Suppressor macrophage treated with lipopolysaccharide for 4 hours (primary cell): Measurements from ENCODE around the gene PSMC2.

ENCODE experiments used
- DNase-seq: peaks from one replicate; pipeline ENCODE4 v3.0.0-alpha.2; 2020

The PSMC2 gene

GRCh38 chr7:103347507-103348267, at the start of gene PSMC2:
Gene PSMC2, plus strand, starts transcription at chr7:103347643. Its CDS starts 69 bp downstream, at chr7:103347712.
- peak; percentile 86 for DNase-seq

GRCh38 chr7:103297837-103298179, 49.6 kb upstream of the PSMC2 start:
- no peak for DNase-seq

GRCh38 chr7:103299660-103300059, 47.8 kb upstream of the PSMC2 start:
- no peak for DNase-seq

GRCh38 chr7:103301441-103301840, 46.0 kb upstream of the PSMC2 start:
- DNase-seq, result no peak

GRCh38 chr7:103307503-103308231, 39.8 kb upstream of the PSMC2 start:
- DNase-seq, result no peak

- no peak for DNase-seq
These were observed 32.6 kb upstream of the PSMC2 start for GRCh38 chr7:103314852-103315251.

GRCh38 chr7:103316380-103316941, 31.0 kb upstream of the PSMC2 start:
- DNase-seq, result no peak

- no peak for DNase-seq
These were observed 30.4 kb upstream of the PSMC2 start for GRCh38 chr7:103317009-103317408.

GRCh38 chr7:103325744-103326143, 21.7 kb upstream of the PSMC2 start:
- peak; percentile 24 for DNase-seq

GRCh38 chr7:103336761-103337160, 10.7 kb upstream of the PSMC2 start:
- DNase-seq, result peak; percentile 43

- no peak for DNase-seq
These were observed 8.6 kb upstream of the PSMC2 start for GRCh38 chr7:103338864-103339263.

GRCh38 chr7:103341466-103341865, 6.0 kb upstream of the PSMC2 start:
- DNase-seq, result no peak

GRCh38 chr7:103343332-103343731, 4.1 kb upstream of the PSMC2 start:
- no peak for DNase-seq

GRCh38 chr7:103343758-103344452, 3.5 kb upstream of the PSMC2 start:
- DNase-seq, result peak; percentile 37

- DNase-seq, result peak; percentile 92
These were observed 2.8 kb upstream of the PSMC2 start, which contains the start of gene DNAJC2 for GRCh38 chr7:103344453-103345149. Gene DNAJC2, minus strand, starts transcription at chr7:103344767. Its CDS starts 145 bp downstream, at chr7:103344622.

GRCh38 chr7:103346396-103346795, 1.0 kb upstream of the PSMC2 start:
- DNase-seq, result peak; percentile 58

- DNase-seq, result no peak
These were observed 1.0 kb downstream of the PSMC2 start for GRCh38 chr7:103348452-103348851.

- no peak for DNase-seq
These were observed 1.5 kb downstream of the PSMC2 start for GRCh38 chr7:103348959-103349358.

GRCh38 chr7:103349805-103350204, 2.4 kb downstream of the PSMC2 start:
- DNase-seq, result peak; percentile 56

- no peak for DNase-seq
These were observed 22.0 kb downstream of the PSMC2 start for GRCh38 chr7:103369432-103369831.

GRCh38 chr7:103373866-103374643, 26.6 kb downstream of the PSMC2 start:
- no peak for DNase-seq
